Measurements from ENCODE around the gene SEMA3A. TPM values are rescaled to one million over a fixed set of nuclear protein-coding genes. Genes with fewer than 3 reads are reported as not detected.

Gene SEMA3A
- total and polyA plus RNA-seq, 2 experiments from 2014 or later: 19.8 to 46.4 TPM

- Mint-ChIP-seq H3K4me3 (no peak overlapping the region), H3K9me3 (no peaks in the 10 kb centered on the region), H3K27me3 (ENCODE audit: insufficient read depth, low read depth, poor library complexity) (no peaks in the 10 kb centered on the region), H3K4me1 (peaks cover 51% of the 10 kb centered on the region), H3K36me3 (ENCODE audit: low read depth) (peaks cover 10% of the 10 kb centered on the region; the same call in 2 of the 3 replicates), H3K27ac (peak overlapping the region; percentile 56; the same call in 1 of the 2 replicates)
- Histone ChIP-seq H3K4me1 (ENCODE audit: insufficient read depth) (peaks cover 36% of the 10 kb centered on the region), H3K9me2 (ENCODE audit: insufficient read depth) (no peaks in the 10 kb centered on the region), H3K36me3 (ENCODE audit: insufficient read depth) (no peaks in the 10 kb centered on the region), H3K79me2 (replicated peaks; ENCODE audit: insufficient read depth) (peaks cover 6% of the 10 kb centered on the region), H3K27me3 (ENCODE audit: insufficient read depth) (no peaks in the 10 kb centered on the region), H3K4me3 (no peak overlapping the region), H3F3A (replicated peaks; ENCODE audit: low read depth) (no peaks in the 10 kb centered on the region), H2AFZ (no peak overlapping the region), H4K20me1 (replicated peaks; ENCODE audit: insufficient read depth) (no peaks in the 10 kb centered on the region), H3K4me2 (no peak overlapping the region), H3K27ac (ENCODE audit: low read depth) (no peak overlapping the region)
- no peak for DNase-seq (ENCODE audit: low spot score)
- ATAC-seq: no peak
- no peak for TF ChIP-seq EZH2 (IDR thresholded peaks at IDR 0.05; ENCODE audit: low read depth, unreplicated experiment)
- TF ChIP-seq STAT1 (IDR thresholded peaks at IDR 0.05; ENCODE audit: unreplicated experiment): no peak
- TF ChIP-seq, protein P1, sequence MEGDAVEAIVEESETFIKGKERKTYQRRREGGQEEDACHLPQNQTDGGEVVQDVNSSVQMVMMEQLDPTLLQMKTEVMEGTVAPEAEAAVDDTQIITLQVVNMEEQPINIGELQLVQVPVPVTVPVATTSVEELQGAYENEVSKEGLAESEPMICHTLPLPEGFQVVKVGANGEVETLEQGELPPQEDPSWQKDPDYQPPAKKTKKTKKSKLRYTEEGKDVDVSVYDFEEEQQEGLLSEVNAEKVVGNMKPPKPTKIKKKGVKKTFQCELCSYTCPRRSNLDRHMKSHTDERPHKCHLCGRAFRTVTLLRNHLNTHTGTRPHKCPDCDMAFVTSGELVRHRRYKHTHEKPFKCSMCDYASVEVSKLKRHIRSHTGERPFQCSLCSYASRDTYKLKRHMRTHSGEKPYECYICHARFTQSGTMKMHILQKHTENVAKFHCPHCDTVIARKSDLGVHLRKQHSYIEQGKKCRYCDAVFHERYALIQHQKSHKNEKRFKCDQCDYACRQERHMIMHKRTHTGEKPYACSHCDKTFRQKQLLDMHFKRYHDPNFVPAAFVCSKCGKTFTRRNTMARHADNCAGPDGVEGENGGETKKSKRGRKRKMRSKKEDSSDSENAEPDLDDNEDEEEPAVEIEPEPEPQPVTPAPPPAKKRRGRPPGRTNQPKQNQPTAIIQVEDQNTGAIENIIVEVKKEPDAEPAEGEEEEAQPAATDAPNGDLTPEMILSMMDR (conservative IDR thresholded peaks at IDR 0.05; ENCODE audit: low read depth in 2 of 2): no peak
- TF ChIP-seq ZNF114 (CRISPR knock-in tag; IDR thresholded peaks at IDR 0.05): no peak
- TF ChIP-seq EZH2phosphoT487 (IDR thresholded peaks at IDR 0.05; ENCODE audit: unreplicated experiment): no peak
- TF ChIP-seq NANOG (IDR thresholded peaks at IDR 0.05; ENCODE audit: borderline replicate concordance): no peak
- no peak for TF ChIP-seq POLR2AphosphoS5 (IDR thresholded peaks at IDR 0.05; ENCODE audit: low read depth)
- TF ChIP-seq ZNF462 (CRISPR knock-in tag; IDR thresholded peaks at IDR 0.05): no peak
Measured at GRCh38 chr7:84105586-84105985, 89.0 kb downstream of the SEMA3A start.
